Stimulated activated CD4-positive, alpha-beta T cell treated with anti-CD3 and anti-CD28 coated beads, TNF-alpha, amount 100 ng/mL, for 24 hours (primary cell): ENCODE data around the gene HOXC5.
A peak's percentile ranks its signal among the peaks of the same experiment; 100 is the strongest.

Source experiments
- DNase-seq, 3 experiments: peaks; one replicate each; pipeline ENCODE4 v3.0.0-alpha.2; 2020; ENCODE audit warnings: low read depth in 3 of 3

The HOXC5 gene

DNA sequence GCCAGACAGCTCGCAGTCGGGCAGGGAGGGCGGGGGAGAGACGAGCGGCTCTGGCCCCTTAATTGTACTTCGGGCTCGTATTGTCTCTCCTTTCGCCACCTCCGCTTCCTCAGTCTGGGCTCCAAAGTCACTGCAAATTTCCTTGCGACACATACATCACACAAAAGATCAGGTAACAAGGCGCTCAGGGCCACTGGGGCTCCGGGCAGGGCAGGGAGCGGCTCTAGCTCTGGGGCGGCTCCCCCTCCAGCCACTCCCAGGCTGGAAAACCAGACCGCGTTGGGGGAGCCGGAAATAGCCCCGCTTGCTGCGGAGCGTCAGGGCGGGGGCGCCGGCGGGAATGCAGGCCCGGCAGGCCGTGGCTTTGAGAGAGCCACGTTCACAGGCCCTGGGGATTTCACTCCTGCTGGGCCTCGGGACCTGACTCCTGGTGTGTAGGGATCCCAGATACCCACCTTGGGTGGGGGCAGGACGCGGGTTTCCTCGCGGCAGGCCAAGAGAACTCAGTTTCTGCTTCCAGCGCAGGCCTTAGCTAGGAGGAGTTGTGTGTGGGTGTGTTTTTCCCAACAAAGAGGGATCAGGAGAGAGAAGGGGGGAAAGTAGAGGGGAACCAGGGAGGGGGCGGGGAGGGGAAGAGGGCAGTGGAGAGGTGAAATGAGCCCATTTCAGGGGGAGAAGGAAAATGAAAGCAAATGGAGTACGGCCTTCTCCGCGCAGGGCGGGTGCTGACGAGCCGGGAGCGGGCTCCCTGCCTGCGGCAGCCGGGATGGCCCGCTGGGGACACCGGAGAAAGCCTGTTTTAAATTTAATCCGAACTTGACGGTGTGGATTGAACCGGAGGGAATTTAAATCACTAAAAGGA lies 37.2 kb upstream of the HOXC5 start:
- DNase-seq, result no peak

DNA sequence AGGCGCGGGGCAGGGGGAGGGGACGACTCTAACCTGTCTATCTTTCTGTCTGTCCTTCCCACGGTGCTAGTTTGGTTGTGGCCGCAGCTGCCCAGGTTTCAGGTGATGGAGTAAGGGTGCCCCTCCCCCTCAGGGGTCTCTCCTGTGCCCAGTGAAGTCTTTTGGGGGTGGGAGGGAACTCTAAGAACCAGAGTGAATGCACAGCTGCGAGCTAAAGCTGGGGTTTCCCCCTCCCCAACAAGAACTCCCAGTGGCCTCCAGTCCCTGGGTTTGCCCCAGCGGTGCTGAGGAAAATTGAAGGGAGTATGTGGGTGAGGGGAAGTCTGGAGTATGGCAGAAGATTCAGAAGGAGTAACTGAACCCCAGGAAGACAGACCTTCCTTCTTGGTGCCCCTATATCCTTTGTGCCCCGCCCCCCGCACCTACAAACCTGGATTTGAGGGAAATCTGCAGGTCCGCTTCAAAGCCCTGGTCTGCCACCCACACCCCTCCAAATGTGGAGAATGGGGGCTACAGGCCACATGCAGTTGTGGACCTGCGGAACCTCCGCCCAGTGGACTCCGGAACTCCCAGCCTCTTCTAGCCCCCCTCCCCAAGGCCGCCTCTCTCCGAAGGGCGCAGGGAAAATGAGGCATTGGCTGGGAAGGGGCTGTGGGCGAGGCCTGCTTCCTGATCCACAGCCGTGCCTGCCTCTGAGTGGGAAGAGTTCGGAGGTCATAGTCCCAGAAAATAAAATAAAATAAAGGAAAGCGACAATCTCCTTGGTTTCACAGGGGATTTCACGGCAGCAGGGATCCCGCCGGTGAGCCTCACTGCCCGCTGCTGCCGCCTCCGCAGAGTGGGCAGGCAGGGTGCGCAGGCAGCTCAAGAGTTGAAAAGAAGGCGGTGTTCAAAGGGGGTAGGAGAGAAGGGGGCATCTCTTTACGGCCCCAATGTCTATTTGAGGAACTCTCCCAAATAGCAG lies 36.3 kb upstream of the HOXC5 start:
- no peak for DNase-seq

DNA sequence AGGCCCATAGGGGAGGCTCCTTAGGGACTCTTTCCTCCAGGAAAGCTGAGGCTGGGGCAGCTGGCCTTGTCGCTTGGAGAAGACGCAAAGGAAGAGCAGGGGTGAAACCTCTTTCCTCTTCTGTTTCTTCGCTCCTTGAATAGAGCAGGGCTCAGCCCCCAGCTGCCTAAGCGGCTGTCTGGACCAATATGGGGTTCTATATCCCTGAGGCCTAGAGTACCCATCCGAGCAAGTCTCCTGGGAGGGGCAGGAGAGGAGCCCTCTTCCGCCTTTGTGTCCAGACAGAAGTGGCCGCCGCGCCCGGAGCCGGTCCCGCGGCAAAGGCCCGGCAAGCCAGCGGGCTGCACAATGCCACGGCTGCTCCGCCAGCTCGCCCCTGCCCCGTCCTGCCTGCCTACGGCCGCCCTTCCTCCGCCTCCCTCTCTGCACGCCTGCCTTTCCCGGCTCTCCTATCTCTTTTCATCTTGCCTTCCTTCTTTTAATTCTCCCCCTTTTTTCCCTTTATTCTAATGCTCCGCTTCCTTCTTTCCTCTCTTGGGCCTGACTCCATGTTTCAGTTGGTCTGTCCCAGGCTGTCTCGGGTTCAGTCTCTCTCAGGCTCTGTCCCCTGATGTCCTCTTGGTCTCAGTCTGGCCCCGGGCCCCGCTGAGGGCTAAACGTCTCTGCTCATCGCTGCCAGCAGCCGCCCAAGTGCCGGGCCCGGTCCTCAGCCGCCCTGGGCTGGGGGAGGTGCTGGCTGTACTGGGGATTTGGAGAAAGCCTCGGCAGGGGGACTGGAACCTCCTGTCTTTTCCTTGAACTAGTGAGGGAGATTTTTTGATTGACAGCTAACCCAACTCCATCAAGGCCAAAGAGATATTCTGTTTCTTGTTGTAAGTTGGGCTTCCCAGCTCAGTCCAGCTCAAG lies 35.4 kb upstream of the HOXC5 start:
- no peak for DNase-seq

DNA sequence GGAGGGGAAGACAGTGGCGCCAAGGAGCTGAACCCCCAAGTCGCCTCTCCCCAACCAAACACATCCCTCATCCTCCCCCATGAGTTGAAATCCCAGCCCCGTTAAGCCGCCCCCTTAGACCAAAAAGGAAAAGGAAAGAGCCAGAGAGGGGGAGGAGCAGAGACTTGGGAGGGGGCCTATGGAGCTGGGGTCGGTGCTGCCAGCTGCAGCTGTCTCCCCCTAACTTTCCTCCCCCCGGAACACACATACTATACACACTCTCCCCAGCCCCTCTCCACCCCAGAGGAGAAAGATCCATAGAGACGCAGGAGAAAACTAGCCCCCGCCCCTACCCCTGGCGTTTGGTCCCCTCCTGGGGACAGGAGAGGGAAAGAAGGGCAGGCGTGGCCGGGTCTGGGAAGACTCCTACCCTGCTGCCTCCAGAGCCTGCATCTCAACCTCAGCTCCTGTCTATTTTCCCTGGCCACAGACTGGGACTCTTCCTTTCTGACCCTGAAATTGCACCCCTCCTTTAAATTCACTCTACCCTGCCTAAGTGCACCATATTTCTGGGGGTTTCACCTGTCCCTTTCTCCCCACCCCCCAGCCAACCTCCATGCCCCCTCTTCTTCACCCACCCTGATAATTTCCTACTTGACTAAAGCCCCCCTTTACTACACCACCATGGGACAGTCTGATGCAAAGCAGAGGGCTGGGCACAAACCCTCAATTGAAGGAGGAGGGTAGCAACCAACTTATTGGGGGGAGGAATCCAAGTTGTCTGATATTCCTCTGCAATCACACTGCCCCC lies 34.5 kb upstream of the HOXC5 start:
- no peak for DNase-seq

DNA sequence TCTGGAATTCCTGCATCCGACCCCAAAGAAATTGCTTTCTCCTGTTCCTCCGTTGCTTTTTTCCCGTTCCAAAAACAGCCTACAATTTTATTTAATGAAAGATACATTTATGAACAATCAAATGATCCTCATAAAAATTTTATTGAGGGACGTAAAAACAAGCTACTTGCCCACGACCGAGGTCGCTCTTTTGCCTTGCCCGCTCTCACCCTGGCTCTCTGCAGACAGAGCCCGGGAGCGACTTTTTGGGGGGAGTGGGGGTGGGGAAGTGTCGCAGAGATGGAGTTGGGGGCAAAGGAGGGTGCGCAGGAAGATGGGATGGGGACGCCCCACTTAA lies 34.0 kb upstream of the HOXC5 start:
- no peak for DNase-seq

DNA sequence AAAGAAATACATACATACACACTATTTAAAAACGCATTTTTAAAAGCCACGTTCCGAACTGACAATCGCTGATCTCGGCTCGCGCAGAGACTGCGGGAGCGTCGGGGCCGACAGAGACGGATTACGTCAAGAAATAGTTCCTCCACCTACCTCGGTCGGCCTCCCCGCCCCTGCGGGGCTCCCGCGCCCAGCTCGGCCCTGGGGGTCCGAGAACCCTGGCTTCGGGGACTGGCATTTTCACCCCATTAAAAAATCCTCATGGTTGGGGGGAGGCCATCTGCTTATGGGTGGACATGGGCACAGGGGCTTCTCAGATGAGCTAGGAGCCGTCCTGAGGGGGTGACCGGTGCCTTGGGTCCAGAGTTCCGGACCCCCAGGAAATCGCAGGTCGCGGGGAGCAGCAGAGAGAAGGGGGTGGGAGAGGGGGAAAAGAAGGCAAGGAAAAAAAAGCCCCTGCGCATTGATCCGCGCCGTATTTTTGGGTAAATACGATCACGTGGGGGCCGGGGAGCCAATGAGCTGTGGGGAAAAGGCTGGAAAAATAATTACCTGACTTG lies 33.2 kb upstream of the HOXC5 start:
- no peak for DNase-seq

DNA sequence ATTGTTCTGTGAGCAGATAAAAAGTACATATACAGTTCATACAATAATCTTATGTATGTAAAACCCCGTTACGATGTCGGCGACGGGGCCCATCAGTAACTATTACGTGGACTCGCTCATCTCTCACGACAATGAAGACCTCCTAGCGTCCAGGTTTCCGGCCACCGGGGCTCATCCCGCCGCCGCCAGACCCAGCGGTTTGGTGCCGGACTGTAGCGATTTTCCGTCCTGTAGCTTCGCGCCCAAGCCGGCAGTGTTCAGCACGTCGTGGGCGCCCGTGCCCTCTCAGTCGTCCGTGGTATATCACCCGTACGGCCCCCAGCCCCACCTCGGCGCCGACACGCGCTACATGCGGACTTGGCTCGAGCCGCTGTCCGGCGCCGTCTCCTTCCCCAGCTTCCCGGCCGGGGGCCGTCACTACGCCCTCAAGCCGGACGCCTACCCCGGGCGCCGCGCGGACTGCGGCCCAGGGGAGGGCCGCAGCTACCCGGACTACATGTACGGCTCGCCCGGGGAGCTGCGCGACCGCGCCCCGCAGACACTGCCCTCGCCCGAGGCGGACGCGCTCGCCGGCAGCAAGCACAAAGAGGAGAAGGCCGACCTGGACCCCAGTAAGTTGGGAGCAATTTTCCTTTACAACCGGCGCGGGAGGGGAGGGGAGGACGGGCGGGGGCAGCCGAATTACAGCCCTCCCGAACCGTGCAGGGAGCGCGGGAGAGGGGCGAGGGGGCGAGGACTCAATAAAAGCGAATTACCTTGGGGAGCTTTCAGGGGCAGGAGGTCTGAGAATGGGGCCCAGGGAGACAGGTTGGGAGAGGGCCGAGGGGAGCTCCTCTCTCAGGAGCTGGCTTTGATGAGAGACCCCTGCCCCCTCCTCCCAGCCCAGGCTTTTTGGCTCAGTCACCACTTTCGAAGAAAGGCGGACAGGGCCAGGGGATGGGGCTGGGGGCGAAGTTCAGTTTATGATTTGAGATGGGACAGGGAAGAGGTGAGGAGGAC lies 32.4 kb upstream of the HOXC5 start, which contains the start of gene HOXC9:
TSS of gene HOXC9 (plus strand) at position 46 of the 999 bp plus-strand sequence. CDS start at position 74, 28 bp downstream.
- DNase-seq, result no peak

DNA sequence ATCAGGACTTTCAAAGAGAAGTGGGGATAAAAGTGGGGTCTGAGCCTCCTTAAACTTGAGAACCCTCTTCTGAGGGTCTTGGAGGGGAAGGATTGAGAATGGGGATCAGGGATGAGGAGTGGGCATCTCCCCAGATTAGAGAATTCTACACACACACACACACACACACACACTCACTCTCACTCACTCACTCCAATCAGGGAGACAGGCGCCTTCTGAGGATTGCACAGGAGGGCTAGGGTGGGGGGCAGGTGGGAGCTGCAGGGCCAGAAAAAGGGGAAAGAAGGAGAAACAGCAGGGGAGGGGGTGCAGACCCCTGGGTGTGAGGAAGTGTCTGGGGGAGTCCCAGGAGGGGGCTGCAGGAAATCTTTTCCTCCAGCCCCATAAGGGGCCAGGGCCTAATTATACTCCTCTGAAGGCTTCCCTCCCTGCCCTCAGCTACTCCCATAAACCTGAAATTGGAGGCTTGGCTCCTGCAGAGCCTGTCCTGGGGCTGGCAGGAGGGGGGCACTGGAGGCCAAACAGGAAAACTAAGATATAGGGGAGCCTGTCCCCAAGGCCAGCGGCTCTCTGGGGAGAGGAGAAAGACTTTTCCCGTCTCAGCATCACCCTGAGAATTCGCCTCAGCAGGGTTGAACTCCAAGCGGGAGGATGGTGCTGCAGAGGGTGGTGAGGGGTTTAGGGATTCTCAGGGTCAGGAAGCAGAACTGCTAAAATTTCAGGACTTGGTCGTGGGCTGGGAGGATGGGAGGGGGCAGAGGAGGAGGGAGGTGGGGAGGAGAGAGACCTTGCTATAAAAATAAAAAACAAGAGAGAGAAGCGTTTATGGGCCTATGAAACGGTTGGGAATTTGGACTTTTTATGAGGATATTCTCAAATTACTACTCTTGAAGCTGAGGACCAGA lies 31.3 kb upstream of the HOXC5 start:
- DNase-seq, result no peak

DNA sequence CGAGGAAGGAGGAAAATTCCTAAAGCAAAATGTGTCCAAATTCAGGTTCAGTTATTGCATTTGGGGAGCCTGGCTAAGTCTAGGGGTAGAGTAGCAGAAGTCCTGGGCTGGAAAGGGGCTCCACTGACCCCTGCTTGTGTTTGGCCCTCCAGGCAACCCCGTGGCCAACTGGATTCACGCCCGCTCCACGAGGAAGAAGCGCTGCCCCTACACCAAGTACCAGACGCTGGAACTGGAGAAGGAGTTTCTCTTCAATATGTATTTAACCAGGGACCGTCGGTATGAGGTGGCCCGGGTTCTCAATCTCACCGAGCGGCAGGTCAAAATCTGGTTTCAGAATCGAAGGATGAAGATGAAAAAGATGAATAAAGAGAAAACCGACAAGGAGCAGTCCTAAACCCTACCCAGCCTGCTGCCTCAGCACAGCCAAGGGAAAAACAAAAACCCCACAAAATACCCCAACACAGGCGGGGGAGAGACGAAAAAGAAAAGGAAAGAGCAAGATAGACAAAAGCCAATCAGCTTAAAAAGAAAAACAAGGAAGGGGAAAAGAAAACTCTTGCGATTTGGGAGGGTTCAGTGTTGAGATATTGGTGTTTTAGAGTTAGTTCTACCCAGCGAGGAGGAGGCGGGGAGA lies 30.5 kb upstream of the HOXC5 start:
- DNase-seq, result no peak

DNA sequence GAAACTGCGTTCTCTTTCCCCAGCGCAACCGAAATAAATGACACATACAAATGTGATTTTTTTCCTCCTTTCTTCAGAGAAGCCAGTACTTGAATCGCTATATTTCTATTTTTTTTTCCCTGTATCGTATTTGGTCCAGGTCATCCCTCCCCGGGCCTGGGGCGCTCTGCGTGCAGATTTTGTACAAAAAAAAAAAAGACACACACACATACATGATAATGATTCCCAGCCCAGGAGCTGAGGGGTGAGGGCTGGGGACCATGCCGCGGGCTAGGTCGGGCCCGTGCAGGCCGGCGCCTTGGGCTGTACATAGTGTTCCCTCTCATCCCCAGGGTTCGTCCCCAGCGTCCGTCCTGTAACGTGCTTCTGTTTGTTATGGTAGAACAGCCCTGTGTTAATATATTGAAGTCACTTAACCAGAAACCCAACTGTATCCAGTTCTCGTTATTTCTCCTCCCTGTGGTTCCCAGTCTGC lies 29.9 kb upstream of the HOXC5 start:
- DNase-seq, result no peak

DNA sequence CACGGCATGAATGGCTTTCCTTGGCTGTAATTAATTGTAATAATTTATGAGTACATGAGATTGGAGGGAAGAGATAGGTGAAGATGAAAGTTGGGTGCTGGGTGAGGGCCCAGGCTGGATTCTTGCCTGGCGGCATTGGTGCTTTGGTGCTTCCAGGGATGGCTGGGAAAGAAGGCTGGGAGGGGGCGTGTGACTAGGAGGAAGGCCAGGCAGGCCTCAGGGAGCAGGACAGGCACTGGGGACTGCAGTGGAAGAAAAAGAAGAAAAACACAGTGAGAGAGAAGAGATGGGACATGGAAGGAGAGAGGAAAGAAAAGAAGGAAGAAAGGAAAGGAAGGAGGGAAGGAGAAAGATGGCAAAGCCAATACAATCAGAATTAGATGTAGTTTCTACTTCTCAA lies 29.2 kb upstream of the HOXC5 start:
- no peak for DNase-seq

DNA sequence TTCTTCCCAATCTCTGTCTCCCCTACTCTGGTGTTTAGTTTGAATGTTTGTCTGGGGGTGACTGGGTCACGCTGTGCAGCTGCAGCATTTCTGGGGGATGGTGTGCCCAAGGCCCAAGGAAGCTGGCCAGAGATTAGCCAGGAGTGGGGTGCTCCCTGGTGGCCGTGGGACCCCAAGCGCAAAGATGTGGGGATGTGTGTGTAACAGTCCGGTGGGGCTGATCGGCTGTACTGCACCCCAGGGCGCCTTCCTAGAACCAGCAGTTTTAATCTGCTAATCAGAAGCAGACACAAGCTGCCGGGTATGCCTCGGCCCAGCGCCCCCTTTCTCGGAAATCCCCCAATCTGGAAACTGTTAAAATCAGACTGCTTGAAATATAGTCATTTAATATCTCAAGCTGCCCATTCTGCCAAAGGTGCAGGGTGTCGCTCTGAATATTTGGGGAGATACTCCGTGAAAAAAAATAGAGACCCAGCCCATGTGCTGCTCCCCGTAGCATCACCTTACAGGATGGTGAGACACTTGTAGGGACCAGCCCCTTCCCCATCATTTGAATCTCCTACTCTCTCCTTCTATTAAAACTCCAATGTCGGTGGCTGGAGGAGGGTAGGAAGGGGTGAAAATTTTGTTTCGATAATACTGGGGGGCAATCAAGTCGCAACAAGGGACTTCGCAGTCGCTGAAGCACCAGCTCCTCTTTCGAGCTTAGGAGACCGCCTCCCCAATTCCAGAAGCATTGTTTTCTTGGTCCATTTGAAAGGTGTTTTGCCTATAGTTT lies 28.6 kb upstream of the HOXC5 start:
- DNase-seq, result no peak

DNA sequence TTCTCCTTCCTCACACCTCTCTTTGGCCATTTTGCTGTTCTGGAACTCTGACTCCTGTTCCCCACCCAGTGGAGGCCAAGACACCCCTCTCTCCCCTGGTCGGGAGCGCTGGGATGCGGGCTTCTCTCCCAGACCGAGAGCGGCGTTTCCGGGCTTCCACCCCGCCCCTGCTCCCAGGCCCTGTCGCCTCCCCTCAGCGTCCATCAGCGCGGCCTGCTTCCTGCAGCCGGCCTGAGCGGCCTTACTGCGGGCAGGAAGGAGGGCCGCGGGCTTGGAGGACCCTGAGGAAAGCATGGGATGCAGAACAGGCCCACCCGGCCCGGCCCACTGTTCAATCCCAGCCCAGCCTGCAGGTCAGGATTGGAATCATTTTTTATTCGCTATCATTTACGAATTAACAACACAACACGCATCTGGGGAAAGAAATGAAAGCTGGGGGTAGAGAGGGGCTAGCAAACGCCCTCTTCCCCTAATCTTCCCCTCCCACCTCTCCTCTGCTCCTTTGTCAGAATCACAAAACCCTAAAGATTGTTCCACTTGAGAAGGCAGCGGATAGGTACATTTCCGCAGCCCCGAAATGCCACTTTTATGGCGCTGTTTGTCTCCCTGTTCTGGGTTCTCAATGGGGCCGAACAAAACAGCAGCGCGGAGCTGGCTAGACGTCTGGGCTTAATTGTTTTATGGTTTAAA lies 27.9 kb upstream of the HOXC5 start:
- DNase-seq, result no peak

DNA sequence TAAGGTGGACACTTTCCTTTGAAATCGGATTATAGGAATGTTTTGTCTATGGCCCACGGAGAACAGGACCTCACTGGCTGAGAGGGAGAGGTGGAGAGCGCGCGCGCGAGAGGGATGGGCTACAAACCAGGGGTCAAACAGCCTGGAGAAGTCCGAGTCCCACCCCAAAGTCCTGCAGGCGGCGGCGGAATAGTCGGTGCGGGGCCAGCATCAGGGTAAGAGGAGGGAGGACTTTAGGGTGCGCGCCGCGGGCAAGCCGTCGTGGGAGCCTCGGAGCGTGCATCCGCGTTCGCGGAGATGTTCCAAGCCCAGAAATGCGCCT lies 27.4 kb upstream of the HOXC5 start:
- no peak for DNase-seq

DNA sequence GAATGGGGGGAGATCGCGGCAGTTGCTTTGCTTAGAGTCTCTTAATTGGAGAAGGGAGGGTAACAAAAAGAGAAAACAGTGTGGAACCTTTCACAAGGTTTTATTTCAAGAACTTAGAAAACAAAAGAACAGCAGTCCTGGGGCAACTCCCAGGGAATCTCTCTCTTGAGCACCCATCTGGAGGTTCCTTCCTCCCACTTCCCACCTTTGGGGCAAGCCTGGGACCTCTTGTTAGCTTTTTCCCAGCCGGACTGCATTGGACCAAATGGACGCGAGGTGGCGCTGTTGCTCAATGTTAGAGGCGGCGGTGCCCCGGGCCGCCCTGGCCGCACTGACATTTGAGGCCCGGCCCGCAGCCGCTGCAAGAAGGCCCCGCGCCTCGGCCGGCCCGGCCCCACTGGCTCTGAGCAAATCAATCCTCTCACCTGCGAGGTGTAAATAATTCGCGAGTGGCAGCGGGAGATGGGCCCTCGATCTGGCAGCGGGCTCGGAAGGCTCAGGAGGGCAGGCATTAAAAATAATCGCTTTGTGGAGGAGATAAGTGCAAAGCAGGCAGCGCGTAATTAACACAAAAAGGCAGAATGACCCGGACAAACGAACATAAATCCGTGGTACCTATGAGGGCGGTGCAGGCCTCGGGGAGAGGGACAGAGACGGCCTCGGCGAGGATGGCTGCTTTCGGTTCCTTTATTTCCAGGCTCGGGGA lies 26.8 kb upstream of the HOXC5 start:
- peak; percentile 73 to 78 (median 78) for DNase-seq
